Endothelial cell of umbilical vein (primary cell): Measurements from ENCODE around the gene ERGIC1. TPM values are rescaled to one million over a fixed set of nuclear protein-coding genes. Genes with fewer than 3 reads are reported as not detected.

ENCODE experiments used
- BruUV-seq: library from RNA; stranded (reverse); fragments of 400-500 nt; replicated peaks from 2 replicates; lab custom pipeline; 2021; lab: Mats Ljungman, UMichigan
- CTCF ChIA-PET: fragments of 300-600, 350-600 bp; sonication (Branson Sonifier 250); formaldehyde crosslinking; loops from one replicate; lab custom pipeline; 2021; ENCODE audit warnings: antibody characterized with exemption, inconsistent platforms; lab: Charles Lee
- POLR2A ChIA-PET: fragments of 300-600, 350-600 bp; sonication (Branson Sonifier 250); formaldehyde crosslinking; loops from one replicate; lab custom pipeline; 2021; ENCODE audit warnings: antibody characterized with exemption, inconsistent platforms; lab: Charles Lee
- DNase-seq: peaks from one replicate; pipeline ENCODE4 v3.0.0-alpha.2; 2011; ENCODE audit warnings: low read depth, low spot score
- FAIRE-seq: peaks from 2 replicates; lab custom pipeline; 2011; peaks lifted over from hg19 to GRCh38; lab: Jason Lieb, UNC
- H2AFZ ChIP-seq: 2 replicates; pipeline ENCODE4 v1.6.0; 2012; ENCODE audit warnings: low read depth, low read length, control low read depth, inconsistent platforms
- H3K27ac ChIP-seq: 2 replicates; pipeline ENCODE4 v1.5.1; 2011; ENCODE audit warnings: low read depth, mild to moderate bottlenecking, control low read depth, low read length, moderate library complexity; ENCODE audit not compliant: insufficient read depth
- H3K27me3 ChIP-seq, 2 experiments: 2 replicates each; pipeline versions ENCODE4 v1.6.0 to v1.6.1; 2011; ENCODE audit warnings: low read length in 2 of 2, mixed read lengths in 1 of 2; ENCODE audit not compliant: control insufficient read depth in 2 of 2, insufficient read depth in 2 of 2
- H3K36me3 ChIP-seq, 2 experiments: 2 replicates in 1 of 2; 3 replicates in 1 of 2; pipeline ENCODE4 v1.5.1; 2011; ENCODE audit warnings: low read length in 2 of 2, mild to moderate bottlenecking in 1 of 2, moderate library complexity in 1 of 2; ENCODE audit not compliant: control insufficient read depth in 2 of 2, insufficient read depth in 2 of 2; ENCODE audit errors: extremely low read depth in 1 of 2
- H3K4me1 ChIP-seq: 3 replicates; pipeline ENCODE4 v1.5.1; 2011; ENCODE audit warnings: mild to moderate bottlenecking, low read length; ENCODE audit not compliant: control insufficient read depth, insufficient read depth; ENCODE audit errors: extremely low read depth
- H3K4me2 ChIP-seq: 2 replicates; pipeline ENCODE4 v1.6.1; 2011; ENCODE audit warnings: low read length, control low read depth, mixed read lengths; ENCODE audit not compliant: insufficient read depth
- H3K4me3 ChIP-seq, 3 experiments: fragments of 200-600 bp in 1 of 3; sonication (generic), shearing (Covaris generic) in 1 of 3; replicated peaks in 1 of 3; 2 replicates each; pipeline ENCODE4 v1.5.1; 2011 to 2016; ENCODE audit warnings: control low read depth in 3 of 3, low read length in 3 of 3, mild to moderate bottlenecking in 2 of 3, inconsistent platforms in 1 of 3, low read depth in 1 of 3, moderate library complexity in 1 of 3; ENCODE audit not compliant: insufficient read depth in 1 of 3
- H3K79me2 ChIP-seq: 2 replicates; pipeline ENCODE4 v1.6.0; 2012; ENCODE audit warnings: low read length, inconsistent platforms; ENCODE audit not compliant: control insufficient read depth, insufficient read depth
- H3K9ac ChIP-seq: replicated peaks from 2 replicates; pipeline ENCODE3; 2011; ENCODE audit warnings: low read length, control low read depth; ENCODE audit not compliant: insufficient read depth; ENCODE audit errors: extremely low read depth
- H3K9me1 ChIP-seq: replicated peaks from 3 replicates; pipeline ENCODE4 v1.6.0; 2011; ENCODE audit warnings: mild to moderate bottlenecking, low read length; ENCODE audit not compliant: control insufficient read depth, insufficient read depth; ENCODE audit errors: extremely low read depth
- H3K9me3 ChIP-seq: replicated peaks from 2 replicates; pipeline ENCODE4 v1.5.1; 2012; ENCODE audit warnings: low read length, inconsistent platforms; ENCODE audit not compliant: control insufficient read depth, insufficient read depth
- H4K20me1 ChIP-seq: replicated peaks from 2 replicates; pipeline ENCODE3; 2011; ENCODE audit warnings: mild to moderate bottlenecking, low read length; ENCODE audit not compliant: control insufficient read depth, insufficient read depth; ENCODE audit errors: extremely low read depth
- CTCF ChIP-seq, 2 donors: IDR thresholded peaks; 1 replicate in 1 of 2; 2 replicates in 1 of 2; pipeline ENCODE4 v1.5.1; 2011; ENCODE audit warnings: low read length in 2 of 2, mild to moderate bottlenecking in 2 of 2, moderate library complexity in 2 of 2, control low read depth in 1 of 2, inconsistent platforms in 1 of 2, low read depth in 1 of 2; ENCODE audit not compliant: insufficient read depth in 1 of 2; ENCODE audit errors: extremely low read depth in 1 of 2
- EZH2 ChIP-seq: IDR thresholded peaks from 2 replicates; pipeline ENCODE4 v1.6.1; 2012; ENCODE audit warnings: borderline replicate concordance, low read depth, mild to moderate bottlenecking, moderate library complexity, low read length, inconsistent platforms; ENCODE audit not compliant: severe bottlenecking
- GATA2 ChIP-seq: IDR thresholded peaks from 2 replicates; pipeline ENCODE4 v1.7.0; 2011; ENCODE audit warnings: low read depth, mild to moderate bottlenecking, moderate library complexity, mixed read lengths, low read length; ENCODE audit not compliant: insufficient read length, insufficient read depth
- POLR2AphosphoS5 ChIP-seq: IDR thresholded peaks from 2 replicates; pipeline ENCODE4 v1.6.1; 2012; ENCODE audit warnings: low read depth, mild to moderate bottlenecking, control low read depth, low read length, moderate library complexity; ENCODE audit not compliant: insufficient read depth
- dilution Hi-C: fragments of 300-500 bp; cut with MboI; formaldehyde crosslinking; loops from one replicate; pipeline ENCODE4 v1.15.0; 2019; ENCODE audit warnings: low sequenced_read_pairs; ENCODE audit not compliant: extremely low pct_ligation_motif_present
- intact Hi-C: fragments of 100-400 bp; cut with micrococcal nuclease; formaldehyde crosslinking; loops from one replicate; pipeline ENCODE4 v1.10.0; 2022
- polyA plus RNA-seq, 4 experiments: library from polyadenylated mRNA; depleted of rRNA in 3 of 4; stranded (reverse) in 3 of 4; unstranded in 1 of 4; fragments of >200 nt; gene quantifications; 2 replicates each; pipeline versions ENCODE4 v1.2.1 to v1.2.3, GENCODE V29; 2011 to 2012; ENCODE audit warnings: missing spikeins in 1 of 4
- total RNA-seq: library from RNA; stranded (reverse); gene quantifications from 2 replicates; pipeline ENCODE4 v1.2.3, GENCODE V29; 2021

Gene ERGIC1
- total and polyA plus RNA-seq, 2 donors (not counting 3 experiments of a cell fraction or from before 2014, with no cell fraction given): 105 to 109 TPM

DNA sequence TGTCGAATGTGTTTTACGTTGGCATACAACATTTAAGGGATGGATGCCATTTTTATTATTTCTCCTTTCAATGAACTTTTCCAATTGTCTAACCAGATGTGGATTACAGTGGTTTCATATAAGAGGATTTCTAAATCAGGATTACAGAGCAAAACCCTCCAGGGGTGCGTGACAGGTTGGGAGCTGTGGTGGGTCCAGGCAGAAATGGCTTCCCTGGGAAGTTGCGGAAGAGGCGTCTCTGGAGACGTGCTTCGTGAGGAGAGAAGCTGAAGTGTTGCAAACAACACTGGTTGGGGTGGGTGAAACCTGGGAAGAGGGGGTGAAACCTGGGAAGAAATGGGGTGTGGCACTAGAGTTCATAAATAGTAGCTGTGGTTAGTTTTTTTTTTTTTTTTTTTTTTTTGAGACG, 120.7 kb downstream of the ERGIC1 start:
- ChIA-PET POLR2A (no interaction called here), CTCF (interaction anchor here (0.9 to 1.0 kb wide), 2 partner anchors 238 to 240 kb away, joined by 3 to 4 read pairs; no protein-coding TSS in a partner anchor)
- no peak overlapping the region for H3K4me3 ChIP-seq
- peaks cover 14% of the 10 kb centered on the region for H3K4me1 ChIP-seq
- no TSS peak for BruUV-seq
- FAIRE-seq (no peak), DNase-seq (no peak)
- peaks cover 0 to 11% of the 10 kb centered on the region in 2 experiments for H3K36me3 ChIP-seq
- H3K9ac ChIP-seq: no peak overlapping the region
- no peak for TF ChIP-seq EZH2
- TF ChIP-seq POLR2AphosphoS5: no peak
- no peak for TF ChIP-seq CTCF (IDR thresholded peaks at IDR 0.05; ENCODE audit: extremely low read depth in 1 of 2, insufficient read depth in 1 of 2, low read depth in 1 of 2, low read length in 2 of 2)
- H2AFZ ChIP-seq: no peak overlapping the region
- no peak overlapping the region for H3K4me2 ChIP-seq
- no peaks in the 10 kb centered on the region for H4K20me1 ChIP-seq
- dilution Hi-C loops (no loop called here), intact Hi-C loops (loop anchor here (1.0 to 5.0 kb wide), 3 partner anchors 11 to 378 kb away; no protein-coding TSS in a partner anchor)
- no peaks in the 10 kb centered on the region for H3K9me3 ChIP-seq
- peak overlapping the region; percentile 33 for H3K27ac ChIP-seq
- no peaks in the 10 kb centered on the region for H3K9me1 ChIP-seq
- H3K27me3 ChIP-seq: no peaks in the 10 kb centered on the region
- H3K79me2 ChIP-seq: no peaks in the 10 kb centered on the region

DNA sequence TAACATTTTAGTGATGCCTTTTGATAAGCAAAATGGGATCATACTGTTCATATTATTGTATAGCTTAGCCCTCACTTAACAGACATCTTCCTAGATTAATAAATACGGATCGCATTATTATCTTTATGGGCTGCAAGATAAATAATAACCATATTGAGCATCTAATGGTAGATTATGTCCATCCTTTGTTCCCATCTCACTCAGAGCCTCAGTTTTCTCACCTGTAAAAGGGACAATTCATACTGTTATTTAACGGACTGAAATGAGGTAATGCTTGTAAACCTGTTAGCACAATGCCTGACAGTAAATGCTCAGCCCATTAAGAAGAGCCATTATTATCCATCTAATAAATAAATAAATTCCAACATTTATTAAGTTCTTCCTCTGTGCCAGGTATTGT, 122.2 kb downstream of the ERGIC1 start:
- peaks cover 5% of the 10 kb centered on the region for H3K79me2 ChIP-seq
- no TSS peak for BruUV-seq
- dilution Hi-C loops: no loop called here
- H3K9me3 ChIP-seq: no peaks in the 10 kb centered on the region
- no peak overlapping the region for H3K4me3 ChIP-seq
- DNase-seq (no peak), FAIRE-seq (no peak)
- H3K4me2 ChIP-seq: peak overlapping the region; percentile 47
- H3K9me1 ChIP-seq: no peaks in the 10 kb centered on the region
- peak overlapping the region; percentile 33 for H3K27ac ChIP-seq
- peaks cover 0 to 7% of the 10 kb centered on the region in 2 experiments for H3K36me3 ChIP-seq
- H4K20me1 ChIP-seq: no peaks in the 10 kb centered on the region
- H2AFZ ChIP-seq: no peak overlapping the region
- TF ChIP-seq GATA2: no peak
- CTCF ChIA-PET: interaction anchor here (1.1 kb wide), 1 partner anchor 242 kb away, joined by 3 read pairs; no protein-coding TSS in a partner anchor
- H3K27me3 ChIP-seq: no peaks in the 10 kb centered on the region
- intact Hi-C loops: loop anchor here (5.0 kb wide), 1 partner anchor 376 kb away; no protein-coding TSS in a partner anchor
- no peak overlapping the region for H3K9ac ChIP-seq
- peaks cover 22% of the 10 kb centered on the region for H3K4me1 ChIP-seq
- POLR2A ChIA-PET: no interaction called here
